HG03025 (cell line): Measurements from ENCODE around the gene WRNIP1.

ENCODE experiments used
- ATAC-seq: cut with Tn5 transposase; IDR thresholded peaks from one replicate; pipeline ENCODE4 v1.9.1; 2021; ENCODE audit warnings: mild to moderate bottlenecking, moderate library complexity; ENCODE audit not compliant: unreplicated experiment, low FRiP score

Gene WRNIP1

GRCh38 chr6:2829253-2829652 is 64.1 kb downstream of the WRNIP1 start:
- no peak for ATAC-seq

GRCh38 chr6:2830183-2830582 is 65.0 kb downstream of the WRNIP1 start:
- no peak for ATAC-seq

GRCh38 chr6:2831392-2831791 is 66.2 kb downstream of the WRNIP1 start:
- ATAC-seq: no peak

GRCh38 chr6:2834262-2834661 is 69.1 kb downstream of the WRNIP1 start:
- no peak for ATAC-seq
